WTC11 (cell line): ENCODE data around the gene CIB1. TPM values are rescaled to one million over a fixed set of nuclear protein-coding genes. Genes with fewer than 3 reads are reported as not detected.

ENCODE experiments used
- ATAC-seq: fragments of 200-7000 bp; cut with Tn5 transposase; 2 replicates; pipeline ENCODE4 v1.10.0; 2021; ENCODE audit warnings: mild to moderate bottlenecking, moderate library complexity
- CTCF ChIA-PET: fragments of 300-600 bp; sonication (Branson Sonifier 250); formaldehyde crosslinking; loops from one replicate; lab custom pipeline; 2021; ENCODE audit warnings: antibody characterized with exemption; lab: Charles Lee
- POLR2A ChIA-PET: fragments of 350-600 bp; sonication (Branson Sonifier 250); formaldehyde crosslinking; loops from one replicate; lab custom pipeline; 2021; ENCODE audit warnings: antibody characterized with exemption; lab: Charles Lee
- DNase-seq: peaks from one replicate; pipeline ENCODE4 v3.0.0; 2021; ENCODE audit warnings: low spot score
- H3K27ac Mint-ChIP-seq: 2 replicates; pipeline ENCODE4 v1.8.0; 2021; ENCODE audit warnings: mixed read lengths
- H3K27me3 Mint-ChIP-seq: 2 replicates; pipeline ENCODE4 v1.8.0; 2021; ENCODE audit warnings: low read depth, mild to moderate bottlenecking, moderate library complexity, mixed read lengths
- H3K36me3 Mint-ChIP-seq: 2 replicates; pipeline ENCODE4 v1.8.0; 2021; ENCODE audit warnings: mixed read lengths
- H3K4me1 Mint-ChIP-seq: 2 replicates; pipeline ENCODE4 v1.8.0; 2022; ENCODE audit warnings: mixed read lengths
- H3K4me3 Mint-ChIP-seq: 2 replicates; pipeline ENCODE4 v1.8.0; 2021; ENCODE audit warnings: mild to moderate bottlenecking, moderate library complexity, mixed read lengths
- H3K9me3 Mint-ChIP-seq: 2 replicates; pipeline ENCODE4 v1.8.0; 2021; ENCODE audit warnings: mixed read lengths
- ATF1 ChIP-seq: sonication (generic); formaldehyde crosslinking; IDR thresholded peaks from 2 replicates; pipeline ENCODE4 v1.8.1; 2023; ENCODE audit warnings: mild to moderate bottlenecking, moderate library complexity, missing genetic modification reagents
- FOXP1 ChIP-seq: sonication (generic); formaldehyde crosslinking; IDR thresholded peaks from 2 replicates; pipeline ENCODE4 v1.8.0; 2022; ENCODE audit warnings: missing genetic modification reagents, mild to moderate bottlenecking, moderate library complexity, borderline replicate concordance
- GRHL2 ChIP-seq: fragments of 250-450 bp; sonication (Bioruptor Pico); IDR thresholded peaks from 2 replicates; pipeline ENCODE4 v1.8.0; 2022; ENCODE audit warnings: mild to moderate bottlenecking, moderate library complexity; ENCODE audit not compliant: insufficient replicate concordance, severe bottlenecking
- GTF2I ChIP-seq: fragments of 250-450 bp; sonication (Bioruptor Pico); conservative IDR thresholded peaks from 2 replicates; pipeline ENCODE4 v1.4.0; 2021; ENCODE audit warnings: mild to moderate bottlenecking
- JAZF1 ChIP-seq: fragments of 250-450 bp; sonication (Bioruptor Pico); IDR thresholded peaks from 2 replicates; pipeline ENCODE4 v1.9.0; 2021; ENCODE audit warnings: moderate library complexity, mild to moderate bottlenecking, inconsistent platforms
- NFATC4 ChIP-seq: fragments of 250-450 bp; sonication (Bioruptor Pico); IDR thresholded peaks from 2 replicates; pipeline ENCODE4 v1.9.0; 2021; ENCODE audit warnings: mild to moderate bottlenecking
- NFE2L1 ChIP-seq: sonication (generic); formaldehyde crosslinking; IDR thresholded peaks from 2 replicates; pipeline ENCODE4 v1.8.1; 2023; ENCODE audit warnings: missing genetic modification reagents
- PRRX2 ChIP-seq: fragments of 250-450 bp; sonication (Bioruptor Pico); IDR thresholded peaks from 2 replicates; pipeline ENCODE4 v1.8.0; 2021; ENCODE audit warnings: mild to moderate bottlenecking
- RELA ChIP-seq: sonication (generic); formaldehyde crosslinking; IDR thresholded peaks from 2 replicates; pipeline ENCODE4 v1.8.1; 2022; ENCODE audit warnings: missing genetic modification reagents, mild to moderate bottlenecking, borderline replicate concordance
- SOX15 ChIP-seq: fragments of 250-450 bp; sonication (Bioruptor Pico); IDR thresholded peaks from 2 replicates; pipeline ENCODE4 v1.9.0; 2021; ENCODE audit warnings: mild to moderate bottlenecking
- TEAD4 ChIP-seq: sonication (generic); formaldehyde crosslinking; IDR thresholded peaks from 2 replicates; pipeline ENCODE4 v1.8.0; 2022; ENCODE audit warnings: mild to moderate bottlenecking, missing genetic modification reagents
- USF1 ChIP-seq: sonication (generic); formaldehyde crosslinking; IDR thresholded peaks from 2 replicates; pipeline ENCODE4 v1.8.0; 2022; ENCODE audit warnings: mild to moderate bottlenecking, missing genetic modification reagents
- ZMAT4 ChIP-seq: fragments of 250-450 bp; sonication (Bioruptor Pico); IDR thresholded peaks from 2 replicates; pipeline ENCODE4 v1.9.0; 2021; ENCODE audit warnings: mild to moderate bottlenecking
- ZNF138 ChIP-seq: sonication (generic); formaldehyde crosslinking; conservative IDR thresholded peaks from 2 replicates; pipeline ENCODE4 v1.8.1; 2022; ENCODE audit warnings: mild to moderate bottlenecking, moderate library complexity, missing genetic modification reagents
- ZNF219 ChIP-seq: sonication (generic); formaldehyde crosslinking; IDR thresholded peaks from 2 replicates; pipeline ENCODE4 v1.8.0; 2023; ENCODE audit warnings: missing genetic modification reagents, mild to moderate bottlenecking, borderline replicate concordance
- ZNF281 ChIP-seq: sonication (generic); formaldehyde crosslinking; IDR thresholded peaks from 2 replicates; pipeline ENCODE4 v1.8.0; 2023; ENCODE audit warnings: mild to moderate bottlenecking, missing genetic modification reagents
- ZSCAN18 ChIP-seq: fragments of 250-450 bp; sonication (Bioruptor Pico); IDR thresholded peaks from 2 replicates; pipeline ENCODE4 v2.1.2; 2022; ENCODE audit warnings: mild to moderate bottlenecking, moderate library complexity
- total RNA-seq: library from RNA; stranded (reverse); gene quantifications from 3 replicates; pipeline ENCODE4 v1.2.3, GENCODE V29; 2021
- TF ChIP-seq, protein P1 (sequence below): sonication (generic); formaldehyde crosslinking; IDR thresholded peaks from 2 replicates; pipeline ENCODE4 v1.8.1; 2023; ENCODE audit warnings: mild to moderate bottlenecking, missing genetic modification reagents
- TF ChIP-seq, protein P2 (sequence below): sonication (generic); formaldehyde crosslinking; IDR thresholded peaks from 2 replicates; pipeline ENCODE4 v1.8.0; 2022; ENCODE audit warnings: mild to moderate bottlenecking, missing genetic modification reagents
- TF ChIP-seq, protein P3 (sequence below): sonication (generic); formaldehyde crosslinking; IDR thresholded peaks from 2 replicates; pipeline ENCODE4 v1.8.1; 2022; ENCODE audit warnings: low read depth, mild to moderate bottlenecking, moderate library complexity, missing genetic modification reagents, borderline replicate concordance
- TF ChIP-seq, protein P4 (sequence below): sonication (generic); formaldehyde crosslinking; IDR thresholded peaks from 2 replicates; pipeline ENCODE4 v1.8.0; 2023; ENCODE audit warnings: missing genetic modification reagents

Gene CIB1
- total RNA-seq, 1 experiment from 2014 or later: 29.6 TPM

GRCh38 chr15:90192961-90193786 lies 40.6 kb downstream of the CIB1 start:
- TF ChIP-seq NFE2L1 (CRISPR knock-in tag) (no peak), ZMAT4 (CRISPR knock-in tag) (no peak), PRRX2 (no peak), TEAD4 (CRISPR knock-in tag) (no peak), NFATC4 (CRISPR knock-in tag) (no peak), ZNF219 (CRISPR knock-in tag) (no peak), GTF2I (CRISPR knock-in tag) (no peak), SOX15 (CRISPR knock-in tag) (no peak)
- TF ChIP-seq, protein P1, sequence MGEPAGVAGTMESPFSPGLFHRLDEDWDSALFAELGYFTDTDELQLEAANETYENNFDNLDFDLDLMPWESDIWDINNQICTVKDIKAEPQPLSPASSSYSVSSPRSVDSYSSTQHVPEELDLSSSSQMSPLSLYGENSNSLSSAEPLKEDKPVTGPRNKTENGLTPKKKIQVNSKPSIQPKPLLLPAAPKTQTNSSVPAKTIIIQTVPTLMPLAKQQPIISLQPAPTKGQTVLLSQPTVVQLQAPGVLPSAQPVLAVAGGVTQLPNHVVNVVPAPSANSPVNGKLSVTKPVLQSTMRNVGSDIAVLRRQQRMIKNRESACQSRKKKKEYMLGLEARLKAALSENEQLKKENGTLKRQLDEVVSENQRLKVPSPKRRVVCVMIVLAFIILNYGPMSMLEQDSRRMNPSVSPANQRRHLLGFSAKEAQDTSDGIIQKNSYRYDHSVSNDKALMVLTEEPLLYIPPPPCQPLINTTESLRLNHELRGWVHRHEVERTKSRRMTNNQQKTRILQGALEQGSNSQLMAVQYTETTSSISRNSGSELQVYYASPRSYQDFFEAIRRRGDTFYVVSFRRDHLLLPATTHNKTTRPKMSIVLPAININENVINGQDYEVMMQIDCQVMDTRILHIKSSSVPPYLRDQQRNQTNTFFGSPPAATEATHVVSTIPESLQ (CRISPR knock-in tag): no peak
- DNase-seq (no peak), ATAC-seq (no peak)
- H3K4me3 Mint-ChIP-seq: no peak overlapping the region
- H3K9me3 Mint-ChIP-seq: no peaks in the 10 kb centered on the region
- CTCF ChIA-PET: interaction anchor here (1.1 kb wide), 1 partner anchor 40 kb away, joined by 4 read pairs; the partner anchor contains the start of genes CIB1 and GDPGP1
- 0 out of 2 replicates have a peak, but pooled peaks cover 3% of the 10 kb centered on the region for H3K36me3 Mint-ChIP-seq
- peaks cover 11% of the 10 kb centered on the region; the same call in 1 of the 2 replicates for H3K4me1 Mint-ChIP-seq
- POLR2A ChIA-PET: interaction anchor here (1.1 kb wide), 1 partner anchor 9 kb away, joined by 3 read pairs; no protein-coding TSS in a partner anchor
- H3K27me3 Mint-ChIP-seq: no peaks in the 10 kb centered on the region
- 0 out of 2 replicates have a peak overlapping the region, but pooled peaks have one; percentile 4 for H3K27ac Mint-ChIP-seq

DNA sequence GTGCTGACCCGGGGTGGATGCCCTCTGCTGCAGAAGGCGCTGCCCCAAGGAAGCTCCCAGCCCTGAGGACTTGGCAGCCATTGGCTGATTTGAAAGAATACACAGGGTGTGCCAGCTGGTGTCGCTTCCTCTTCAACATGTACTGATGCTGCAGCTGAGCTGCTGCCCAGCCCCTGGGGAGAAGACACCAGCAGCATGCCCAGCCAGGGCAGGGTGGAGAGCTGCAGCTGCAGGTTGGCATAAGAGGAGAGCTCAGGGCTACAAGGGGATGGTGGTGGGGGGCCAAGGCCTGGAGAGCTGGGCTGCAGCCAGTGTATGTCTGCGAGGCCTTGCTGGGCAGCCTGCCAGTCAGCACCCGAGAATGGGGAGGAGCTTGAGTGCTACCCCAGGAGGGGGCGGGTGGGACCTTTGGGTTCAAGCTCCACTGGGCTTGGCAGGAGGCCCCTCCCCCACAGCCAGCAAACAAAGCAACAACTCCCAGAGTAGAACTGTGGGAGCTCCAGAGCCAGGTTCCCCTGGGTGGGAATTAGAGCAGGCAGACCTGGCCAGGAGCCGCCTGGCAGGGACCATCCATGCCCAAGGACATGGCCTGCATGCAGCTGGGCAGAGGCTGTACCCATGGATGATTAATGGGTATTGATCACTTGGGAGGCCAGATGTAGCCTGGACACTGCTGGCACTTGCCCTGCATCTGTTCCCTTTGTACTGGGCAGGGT lies 41.8 kb downstream of the CIB1 start:
- Mint-ChIP-seq H3K9me3 (no peaks in the 10 kb centered on the region), H3K36me3 (0 out of 2 replicates have a peak, but pooled peaks cover 3% of the 10 kb centered on the region), H3K27ac (no peak overlapping the region), H3K4me1 (peaks cover 17% of the 10 kb centered on the region), H3K4me3 (no peak overlapping the region), H3K27me3 (no peaks in the 10 kb centered on the region)
- ChIA-PET CTCF (interaction anchor here (1.1 to 4.4 kb wide), 3 partner anchors 9 to 41 kb away, joined by 4 to 12 read pairs (median 9); partner anchors contain the start of genes CIB1, GDPGP1 and SEMA4B), POLR2A (interaction anchor here (0.6 to 1.1 kb wide), 3 partner anchors 11 to 713 kb away, joined by 3 to 4 read pairs (median 3); no protein-coding TSS in a partner anchor)
- ATAC-seq: peak; percentile 26; the same call in 1 of the 2 replicates
- no peak for DNase-seq
- TF ChIP-seq USF1 (no peak), FOXP1 (CRISPR knock-in tag) (no peak), ZNF138 (CRISPR knock-in tag) (no peak), RELA (CRISPR knock-in tag) (no peak), ZSCAN18 (CRISPR knock-in tag) (no peak), GRHL2 (CRISPR knock-in tag) (no peak), JAZF1 (CRISPR knock-in tag) (no peak), ATF1 (CRISPR knock-in tag) (no peak), ZNF281 (CRISPR knock-in tag) (no peak)
- TF ChIP-seq, protein P2, sequence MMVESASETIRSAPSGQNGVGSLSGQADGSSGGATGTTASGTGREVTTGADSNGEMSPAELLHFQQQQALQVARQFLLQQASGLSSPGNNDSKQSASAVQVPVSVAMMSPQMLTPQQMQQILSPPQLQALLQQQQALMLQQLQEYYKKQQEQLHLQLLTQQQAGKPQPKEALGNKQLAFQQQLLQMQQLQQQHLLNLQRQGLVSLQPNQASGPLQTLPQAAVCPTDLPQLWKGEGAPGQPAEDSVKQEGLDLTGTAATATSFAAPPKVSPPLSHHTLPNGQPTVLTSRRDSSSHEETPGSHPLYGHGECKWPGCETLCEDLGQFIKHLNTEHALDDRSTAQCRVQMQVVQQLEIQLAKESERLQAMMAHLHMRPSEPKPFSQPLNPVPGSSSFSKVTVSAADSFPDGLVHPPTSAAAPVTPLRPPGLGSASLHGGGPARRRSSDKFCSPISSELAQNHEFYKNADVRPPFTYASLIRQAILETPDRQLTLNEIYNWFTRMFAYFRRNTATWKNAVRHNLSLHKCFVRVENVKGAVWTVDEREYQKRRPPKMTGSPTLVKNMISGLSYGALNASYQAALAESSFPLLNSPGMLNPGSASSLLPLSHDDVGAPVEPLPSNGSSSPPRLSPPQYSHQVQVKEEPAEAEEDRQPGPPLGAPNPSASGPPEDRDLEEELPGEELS (CRISPR knock-in tag): no peak
- TF ChIP-seq, protein P3, sequence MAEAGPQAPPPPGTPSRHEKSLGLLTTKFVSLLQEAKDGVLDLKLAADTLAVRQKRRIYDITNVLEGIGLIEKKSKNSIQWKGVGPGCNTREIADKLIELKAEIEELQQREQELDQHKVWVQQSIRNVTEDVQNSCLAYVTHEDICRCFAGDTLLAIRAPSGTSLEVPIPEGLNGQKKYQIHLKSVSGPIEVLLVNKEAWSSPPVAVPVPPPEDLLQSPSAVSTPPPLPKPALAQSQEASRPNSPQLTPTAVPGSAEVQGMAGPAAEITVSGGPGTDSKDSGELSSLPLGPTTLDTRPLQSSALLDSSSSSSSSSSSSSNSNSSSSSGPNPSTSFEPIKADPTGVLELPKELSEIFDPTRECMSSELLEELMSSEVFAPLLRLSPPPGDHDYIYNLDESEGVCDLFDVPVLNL (CRISPR knock-in tag): no peak
- TF ChIP-seq, protein P4, sequence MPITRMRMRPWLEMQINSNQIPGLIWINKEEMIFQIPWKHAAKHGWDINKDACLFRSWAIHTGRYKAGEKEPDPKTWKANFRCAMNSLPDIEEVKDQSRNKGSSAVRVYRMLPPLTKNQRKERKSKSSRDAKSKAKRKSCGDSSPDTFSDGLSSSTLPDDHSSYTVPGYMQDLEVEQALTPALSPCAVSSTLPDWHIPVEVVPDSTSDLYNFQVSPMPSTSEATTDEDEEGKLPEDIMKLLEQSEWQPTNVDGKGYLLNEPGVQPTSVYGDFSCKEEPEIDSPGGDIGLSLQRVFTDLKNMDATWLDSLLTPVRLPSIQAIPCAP (CRISPR knock-in tag): no peak
